ENCODE data around the gene STAC3.

STAC3 gene

DNA sequence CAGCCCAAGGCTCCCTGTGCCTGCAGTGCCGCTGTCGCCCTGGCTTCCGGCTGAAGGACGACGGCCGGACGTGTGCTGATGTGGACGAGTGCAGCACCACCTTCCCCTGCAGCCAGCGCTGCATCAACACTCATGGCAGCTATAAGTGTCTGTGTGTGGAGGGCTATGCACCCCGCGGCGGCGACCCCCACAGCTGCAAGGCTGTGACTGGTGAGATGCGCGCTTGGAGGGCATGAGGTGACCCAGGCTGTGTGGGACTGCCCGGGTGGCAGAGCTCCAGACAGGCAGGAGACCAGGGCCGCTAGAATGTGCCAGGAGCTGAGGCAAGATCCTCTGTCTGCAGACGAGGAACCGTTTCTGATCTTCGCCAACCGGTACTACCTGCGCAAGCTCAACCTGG lies 54.0 kb downstream of the STAC3 start:
- H3K4me3 ChIP-seq (ENCODE audit: control insufficient read depth, low read depth, low read length), result no peak overlapping the region
- DNase-seq (ENCODE audit: low read depth), result no peak
- TF ChIP-seq, protein P1, sequence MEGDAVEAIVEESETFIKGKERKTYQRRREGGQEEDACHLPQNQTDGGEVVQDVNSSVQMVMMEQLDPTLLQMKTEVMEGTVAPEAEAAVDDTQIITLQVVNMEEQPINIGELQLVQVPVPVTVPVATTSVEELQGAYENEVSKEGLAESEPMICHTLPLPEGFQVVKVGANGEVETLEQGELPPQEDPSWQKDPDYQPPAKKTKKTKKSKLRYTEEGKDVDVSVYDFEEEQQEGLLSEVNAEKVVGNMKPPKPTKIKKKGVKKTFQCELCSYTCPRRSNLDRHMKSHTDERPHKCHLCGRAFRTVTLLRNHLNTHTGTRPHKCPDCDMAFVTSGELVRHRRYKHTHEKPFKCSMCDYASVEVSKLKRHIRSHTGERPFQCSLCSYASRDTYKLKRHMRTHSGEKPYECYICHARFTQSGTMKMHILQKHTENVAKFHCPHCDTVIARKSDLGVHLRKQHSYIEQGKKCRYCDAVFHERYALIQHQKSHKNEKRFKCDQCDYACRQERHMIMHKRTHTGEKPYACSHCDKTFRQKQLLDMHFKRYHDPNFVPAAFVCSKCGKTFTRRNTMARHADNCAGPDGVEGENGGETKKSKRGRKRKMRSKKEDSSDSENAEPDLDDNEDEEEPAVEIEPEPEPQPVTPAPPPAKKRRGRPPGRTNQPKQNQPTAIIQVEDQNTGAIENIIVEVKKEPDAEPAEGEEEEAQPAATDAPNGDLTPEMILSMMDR (IDR thresholded peaks at IDR 0.05; ENCODE audit: control insufficient read depth, insufficient read depth, low read depth, low read length, missing control alignments), result no peak

DNA sequence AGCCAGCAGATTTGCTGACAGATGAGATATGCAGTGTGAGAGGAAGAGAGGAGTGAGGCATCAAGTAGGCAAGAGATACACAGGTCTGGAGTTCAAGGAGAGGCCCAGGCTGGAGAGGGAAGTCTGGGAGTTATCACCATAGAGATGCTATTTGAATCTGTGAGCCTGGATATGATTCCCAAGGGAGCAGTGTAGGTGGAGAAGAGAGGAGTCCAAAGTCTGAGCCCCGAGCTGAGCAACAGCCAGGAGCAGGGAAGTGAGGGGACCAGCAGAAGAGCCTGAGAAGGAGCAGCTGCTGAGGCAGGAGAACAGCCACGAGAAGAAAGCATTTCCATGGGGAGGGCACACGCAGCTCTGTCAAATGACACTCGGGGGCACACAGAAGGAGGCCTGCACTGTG lies 54.5 kb downstream of the STAC3 start:
- no peak for DNase-seq (ENCODE audit: low read depth)
- no peak overlapping the region for H3K4me3 ChIP-seq (ENCODE audit: control insufficient read depth, low read depth, low read length)
- TF ChIP-seq, protein P1 (IDR thresholded peaks at IDR 0.05; ENCODE audit: control insufficient read depth, insufficient read depth, low read depth, low read length, missing control alignments), result no peak

DNA sequence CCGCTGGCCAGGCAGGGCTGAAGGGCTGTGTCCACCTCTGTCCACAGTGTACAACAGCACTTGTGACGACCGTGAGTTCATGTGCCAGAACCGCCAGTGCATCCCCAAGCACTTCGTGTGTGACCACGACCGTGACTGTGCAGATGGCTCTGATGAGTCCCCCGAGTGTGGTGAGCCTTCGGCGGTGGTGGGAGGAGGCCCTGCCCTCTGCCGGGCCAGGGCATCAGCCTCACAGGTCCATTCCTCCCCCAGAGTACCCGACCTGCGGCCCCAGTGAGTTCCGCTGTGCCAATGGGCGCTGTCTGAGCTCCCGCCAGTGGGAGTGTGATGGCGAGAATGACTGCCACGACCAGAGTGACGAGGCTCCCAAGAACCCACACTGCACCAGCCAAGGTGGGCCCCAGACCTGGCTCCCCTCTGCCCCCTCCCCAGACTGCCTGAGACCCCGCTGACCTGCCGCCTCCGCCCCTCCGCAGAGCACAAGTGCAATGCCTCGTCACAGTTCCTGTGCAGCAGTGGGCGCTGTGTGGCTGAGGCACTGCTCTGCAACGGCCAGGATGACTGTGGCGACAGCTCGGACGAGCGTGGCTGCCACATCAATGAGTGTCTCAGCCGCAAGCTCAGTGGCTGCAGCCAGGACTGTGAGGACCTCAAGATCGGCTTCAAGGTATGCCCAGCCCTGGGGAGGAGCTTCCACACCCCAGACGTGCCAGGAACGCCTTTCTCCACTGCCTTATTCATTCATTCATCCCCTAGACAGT lies 55.2 kb downstream of the STAC3 start:
- no peak overlapping the region for H3K4me3 ChIP-seq (ENCODE audit: control insufficient read depth, low read depth, low read length)
- no peak for DNase-seq (ENCODE audit: low read depth)
- TF ChIP-seq, protein P1 (IDR thresholded peaks at IDR 0.05; ENCODE audit: control insufficient read depth, insufficient read depth, low read depth, low read length, missing control alignments), result no peak

DNA sequence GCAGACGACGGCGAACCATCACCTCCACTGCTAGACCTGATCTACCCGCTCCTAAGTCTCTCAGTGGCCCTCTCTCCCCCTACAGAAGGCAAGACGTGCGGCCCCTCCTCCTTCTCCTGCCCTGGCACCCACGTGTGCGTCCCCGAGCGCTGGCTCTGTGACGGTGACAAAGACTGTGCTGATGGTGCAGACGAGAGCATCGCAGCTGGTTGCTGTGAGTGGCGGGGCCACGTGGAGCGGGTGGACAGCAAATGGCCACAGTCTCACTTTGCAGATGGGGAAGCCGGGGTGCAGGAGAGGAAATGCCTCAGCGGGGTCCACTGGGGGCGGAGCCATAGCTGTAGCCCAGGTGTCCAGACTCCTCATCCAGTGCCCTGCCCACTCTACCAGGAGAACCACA lies 55.8 kb downstream of the STAC3 start:
- no peak overlapping the region for H3K4me3 ChIP-seq (ENCODE audit: control insufficient read depth, low read depth, low read length)
- no peak for DNase-seq (ENCODE audit: low read depth)
- TF ChIP-seq, protein P1 (IDR thresholded peaks at IDR 0.05; ENCODE audit: control insufficient read depth, insufficient read depth, low read depth, low read length, missing control alignments), result no peak

DNA sequence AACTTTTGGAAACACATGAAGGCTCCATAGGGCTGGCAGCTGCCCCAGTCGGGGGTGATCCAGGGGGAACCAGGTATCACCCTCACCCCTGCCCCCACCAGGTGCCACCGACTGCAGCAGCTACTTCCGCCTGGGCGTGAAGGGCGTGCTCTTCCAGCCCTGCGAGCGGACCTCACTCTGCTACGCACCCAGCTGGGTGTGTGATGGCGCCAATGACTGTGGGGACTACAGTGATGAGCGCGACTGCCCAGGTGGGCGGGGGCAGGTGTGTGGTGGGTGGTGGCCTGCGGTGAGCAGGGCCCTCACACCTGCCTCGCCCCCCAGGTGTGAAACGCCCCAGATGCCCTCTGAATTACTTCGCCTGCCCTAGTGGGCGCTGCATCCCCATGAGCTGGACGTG lies 56.7 kb downstream of the STAC3 start:
- TF ChIP-seq, protein P1 (IDR thresholded peaks at IDR 0.05; ENCODE audit: control insufficient read depth, insufficient read depth, low read depth, low read length, missing control alignments), result no peak
- no peak for DNase-seq (ENCODE audit: low read depth)
- H3K4me3 ChIP-seq (ENCODE audit: control insufficient read depth, low read depth, low read length), result no peak overlapping the region

DNA sequence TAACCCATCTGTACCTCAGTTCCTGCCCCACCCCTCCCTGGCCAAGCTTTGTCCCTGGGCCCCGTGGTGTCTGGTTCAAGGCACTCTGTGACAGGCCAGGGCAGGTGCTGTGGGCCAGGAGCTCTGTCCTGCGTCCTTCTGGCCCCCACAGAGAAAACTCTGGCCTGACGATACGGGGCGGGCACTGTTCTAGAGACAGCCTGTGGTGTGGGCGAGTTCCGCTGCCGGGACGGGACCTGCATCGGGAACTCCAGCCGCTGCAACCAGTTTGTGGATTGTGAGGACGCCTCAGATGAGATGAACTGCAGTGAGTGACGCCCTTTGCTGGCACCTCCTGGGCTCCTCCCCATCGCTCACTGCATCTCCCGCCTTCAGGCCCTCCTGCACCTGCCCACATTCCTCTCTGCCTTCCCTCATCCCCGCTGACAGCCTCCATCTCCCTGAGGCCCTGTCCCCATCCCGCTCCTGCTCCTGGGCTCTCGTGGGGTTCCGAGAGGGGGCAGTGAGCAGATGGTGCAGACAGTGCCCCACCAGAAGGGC lies 57.2 kb downstream of the STAC3 start:
- DNase-seq (ENCODE audit: low read depth), result no peak
- no peak overlapping the region for H3K4me3 ChIP-seq (ENCODE audit: control insufficient read depth, low read depth, low read length)
- TF ChIP-seq, protein P1 (IDR thresholded peaks at IDR 0.05; ENCODE audit: control insufficient read depth, insufficient read depth, low read depth, low read length, missing control alignments), result no peak
